CD4-positive, alpha-beta T cell treated with Interleukin-6 for 4 hours (primary cell): ENCODE measurements around the gene FAM53B.
A peak's percentile ranks its signal among the peaks of the same experiment; 100 is the strongest.

Experiments
- DNase-seq: peaks from one replicate; pipeline ENCODE4 v3.0.0-alpha.2; 2020; ENCODE audit warnings: mixed read lengths

Gene FAM53B

DNA sequence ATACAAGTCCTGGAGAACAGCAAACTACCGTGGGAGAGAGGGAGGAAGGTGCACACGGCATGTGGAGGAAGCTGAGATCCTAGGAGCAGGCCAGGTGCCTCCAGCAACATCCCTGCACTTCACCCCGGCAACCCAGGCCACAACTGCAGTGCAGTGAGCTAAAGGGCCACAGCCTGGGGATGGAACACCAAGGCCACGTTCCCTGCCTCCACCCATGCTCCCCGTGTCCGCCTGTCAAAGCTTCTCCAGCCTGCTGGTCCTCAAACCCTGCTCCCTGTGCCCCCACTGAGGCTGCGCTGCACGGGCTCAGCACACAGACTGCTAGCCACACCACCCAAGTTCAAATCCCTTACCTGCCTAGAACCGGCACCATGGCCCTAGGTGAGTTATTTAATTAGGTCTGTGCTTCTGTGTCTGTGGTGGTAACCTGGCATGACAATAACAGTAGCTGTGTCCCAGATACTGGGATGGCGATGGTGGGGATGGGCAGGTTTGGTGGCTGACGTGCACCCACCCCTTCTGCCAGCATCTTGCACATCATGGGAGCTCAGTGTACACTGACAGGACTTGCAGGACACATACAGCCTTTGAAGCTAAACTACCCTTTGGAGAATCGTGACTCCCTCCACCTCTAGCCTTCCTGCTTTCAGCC, 85.5 kb downstream of the FAM53B start:
- DNase-seq: no peak

DNA sequence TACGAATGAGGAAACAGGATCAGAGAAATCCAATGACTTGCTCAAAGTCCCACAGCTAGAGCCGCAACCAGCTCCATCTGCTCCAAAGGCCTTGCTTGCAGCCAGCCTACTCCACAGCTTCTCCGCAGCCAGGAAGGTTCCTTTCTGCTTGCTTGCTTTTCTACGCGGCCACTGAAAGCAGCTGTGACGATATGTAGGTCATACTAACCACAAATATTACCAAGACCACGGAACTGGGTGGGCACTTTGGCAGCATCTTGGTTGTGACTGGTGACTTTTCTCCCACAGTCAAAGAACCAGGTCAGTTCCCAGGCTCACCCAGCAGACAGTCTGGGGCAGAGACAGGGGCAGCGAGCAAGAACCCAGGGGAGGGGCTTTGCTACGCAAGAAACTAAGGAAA, 86.4 kb downstream of the FAM53B start:
- peak; percentile 61 for DNase-seq

DNA sequence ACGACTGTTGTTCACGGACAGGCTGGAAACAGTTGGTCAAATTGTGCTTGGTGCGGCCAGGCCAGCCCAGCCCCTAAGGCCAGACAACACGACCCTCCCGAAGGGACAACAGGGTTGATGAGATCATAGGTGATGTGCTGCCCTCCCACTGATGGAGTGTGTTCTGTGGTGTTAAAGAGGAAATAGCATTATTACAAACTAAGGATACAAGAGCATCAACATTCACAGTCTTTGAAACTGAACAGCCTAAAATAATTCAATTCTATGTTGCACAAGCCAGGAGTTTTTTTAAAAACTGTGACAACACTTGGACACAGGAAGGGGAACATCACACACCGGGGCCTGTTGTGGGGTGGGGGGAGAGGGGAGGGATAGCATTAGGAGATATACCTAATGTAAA, 87.6 kb downstream of the FAM53B start:
- no peak for DNase-seq

DNA sequence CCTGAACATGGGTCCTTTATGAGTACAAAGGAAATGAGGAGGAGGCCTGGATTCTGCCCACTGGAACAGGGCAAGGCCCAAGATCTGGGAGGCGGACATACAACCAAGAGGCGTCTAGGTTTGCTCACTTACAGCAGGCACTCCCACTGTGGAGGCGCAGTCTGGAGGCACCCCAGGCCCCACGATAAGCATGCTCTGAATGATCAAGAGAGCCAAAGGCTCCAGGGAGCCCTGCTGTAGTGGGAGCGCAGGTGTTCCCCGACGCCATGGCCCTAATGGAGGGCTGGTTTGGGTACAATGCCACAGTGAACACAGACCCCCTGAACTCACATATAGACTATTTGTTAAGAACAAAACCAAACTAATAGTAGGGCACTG, 88.1 kb downstream of the FAM53B start:
- no peak for DNase-seq

DNA sequence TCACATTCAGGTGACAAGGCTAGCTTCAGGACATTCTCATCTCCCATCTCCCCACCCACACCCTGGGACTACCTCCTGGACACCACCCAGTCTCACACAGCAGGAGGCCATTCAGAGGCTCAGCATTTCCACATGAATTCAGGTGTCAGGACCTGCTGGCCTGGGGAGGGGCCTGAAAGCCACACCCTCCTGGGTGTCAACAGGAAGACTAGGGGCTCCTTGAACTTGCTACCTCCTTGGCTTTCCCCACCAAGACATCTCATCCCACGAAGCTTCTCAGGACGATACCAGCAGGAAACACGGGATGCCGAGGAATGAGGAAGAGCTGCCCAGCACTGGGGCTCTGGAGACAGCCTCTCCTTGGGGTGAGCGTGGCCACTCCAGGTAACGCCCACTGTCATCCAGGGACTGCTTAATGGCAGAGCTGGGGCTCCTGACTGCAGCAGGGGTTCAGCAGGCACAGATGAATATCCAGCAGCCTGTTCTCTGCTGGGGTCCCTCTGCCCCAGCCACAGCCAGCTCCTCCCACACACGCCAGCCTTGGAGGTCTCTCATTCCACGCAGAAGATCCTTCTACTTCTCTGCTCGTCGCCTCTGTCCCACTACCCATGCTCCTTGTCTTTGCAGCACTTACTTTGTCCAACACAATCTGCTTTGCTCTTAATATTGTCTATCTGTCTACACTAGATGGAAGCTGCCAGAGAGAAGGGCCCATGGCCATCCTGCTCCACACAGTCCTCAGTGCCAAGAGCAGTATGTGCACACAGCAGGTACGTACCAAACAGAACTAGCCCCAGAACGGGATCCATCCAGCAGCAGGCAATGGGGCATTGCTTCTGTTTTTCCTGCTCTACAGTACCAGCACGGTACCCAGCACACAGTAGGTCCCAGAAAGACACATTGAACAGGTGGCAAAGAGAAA, 88.7 kb downstream of the FAM53B start:
- no peak for DNase-seq

DNA sequence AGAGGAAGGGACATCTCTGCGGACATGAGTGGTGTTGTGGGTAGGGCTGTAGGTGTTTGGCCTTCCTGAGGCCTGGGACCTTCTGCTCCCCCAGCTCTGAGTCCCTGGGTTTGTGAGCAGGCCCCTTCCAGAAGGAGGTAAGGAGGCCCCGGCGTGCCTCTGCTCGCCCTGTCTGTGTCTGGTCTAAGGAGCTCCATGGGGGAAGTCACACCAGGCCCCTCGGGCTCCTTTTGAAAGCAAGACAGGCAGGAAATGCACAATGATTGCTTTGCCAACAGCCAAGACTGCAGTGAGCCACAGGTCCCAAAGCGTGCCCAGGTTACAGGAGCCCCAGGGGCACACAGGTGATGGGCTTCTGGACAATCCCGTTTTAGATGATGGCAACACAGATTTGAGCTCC, 89.5 kb downstream of the FAM53B start:
- peak; percentile 49 for DNase-seq

DNA sequence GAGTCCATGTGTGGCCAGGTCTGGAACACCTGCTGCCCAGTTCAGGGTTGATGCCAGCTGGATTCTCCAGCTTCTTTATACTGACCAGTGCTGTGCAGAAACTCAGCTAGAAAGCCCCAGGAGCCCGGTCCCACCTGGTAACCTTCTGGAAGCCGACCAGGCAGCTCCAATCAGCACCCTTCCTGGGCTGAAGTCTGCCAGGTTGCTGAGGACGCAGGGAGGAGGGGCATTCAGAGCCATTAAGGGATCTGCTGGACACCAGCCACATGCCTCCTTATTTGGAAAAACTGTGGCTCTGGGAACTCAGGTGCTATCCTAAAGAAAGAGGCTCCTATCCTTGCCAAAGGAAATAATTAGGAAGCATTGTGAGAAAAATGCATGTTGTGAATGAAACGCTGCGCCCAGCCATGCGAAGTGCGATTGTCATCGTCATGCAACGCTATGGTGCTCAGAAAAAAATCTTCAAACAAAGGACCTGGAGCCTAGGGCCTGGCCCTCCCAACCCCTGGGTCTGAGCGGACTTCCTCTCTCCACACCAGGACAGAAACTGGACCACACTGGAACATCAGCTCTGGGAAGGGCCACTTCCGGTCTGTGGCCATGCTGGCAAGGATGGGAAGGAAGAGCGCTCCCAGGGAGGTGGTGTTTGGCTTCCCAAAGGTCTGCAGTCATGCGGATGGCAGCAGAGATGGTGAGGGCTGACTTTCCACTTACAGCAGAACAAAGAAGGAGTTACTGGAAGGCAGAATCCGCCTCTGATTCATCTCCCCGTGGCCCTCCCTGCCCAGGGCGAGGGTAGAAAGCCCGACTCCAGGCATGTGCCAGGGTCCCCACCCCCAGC, 90.1 kb downstream of the FAM53B start:
- DNase-seq: no peak

DNA sequence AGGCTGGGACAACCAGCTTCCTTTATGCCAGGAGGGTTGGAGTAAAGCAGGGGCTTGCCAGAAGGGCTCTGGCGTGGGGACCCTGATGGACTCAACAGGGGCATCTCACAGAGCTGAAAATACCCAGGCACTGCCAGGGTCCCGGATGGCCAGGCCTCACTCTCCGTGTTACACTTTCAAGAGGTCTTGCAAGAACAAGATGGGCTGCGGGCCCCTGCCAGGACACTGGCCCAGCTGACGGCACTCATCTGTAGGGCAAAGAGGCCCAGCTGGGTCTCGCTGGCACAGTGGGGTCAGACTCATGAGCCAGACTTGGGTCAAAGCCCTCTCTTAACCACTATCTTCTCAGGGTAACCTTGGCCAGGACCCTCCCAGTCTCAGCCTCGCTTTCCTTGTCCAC, 90.9 kb downstream of the FAM53B start:
- DNase-seq: no peak

DNA sequence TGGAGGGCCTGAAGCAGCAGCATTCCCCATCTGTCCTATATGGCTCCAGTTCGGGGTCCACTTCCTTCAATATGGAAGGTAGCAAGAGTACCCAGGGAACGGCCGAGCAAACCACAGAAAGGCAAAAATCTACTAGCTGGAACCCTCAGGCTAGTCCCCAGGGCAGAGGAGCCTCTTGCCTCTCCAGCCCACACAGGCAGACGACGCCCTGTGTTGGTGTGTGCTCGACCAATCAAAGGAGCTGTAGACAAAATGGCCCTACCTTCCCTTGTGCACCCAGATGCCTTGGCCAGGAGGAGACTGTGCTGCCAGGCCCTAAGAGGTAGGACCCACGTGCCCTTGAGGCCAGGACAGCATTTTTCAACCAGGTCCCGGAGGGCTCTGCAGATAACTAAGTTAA, 91.5 kb downstream of the FAM53B start:
- no peak for DNase-seq

DNA sequence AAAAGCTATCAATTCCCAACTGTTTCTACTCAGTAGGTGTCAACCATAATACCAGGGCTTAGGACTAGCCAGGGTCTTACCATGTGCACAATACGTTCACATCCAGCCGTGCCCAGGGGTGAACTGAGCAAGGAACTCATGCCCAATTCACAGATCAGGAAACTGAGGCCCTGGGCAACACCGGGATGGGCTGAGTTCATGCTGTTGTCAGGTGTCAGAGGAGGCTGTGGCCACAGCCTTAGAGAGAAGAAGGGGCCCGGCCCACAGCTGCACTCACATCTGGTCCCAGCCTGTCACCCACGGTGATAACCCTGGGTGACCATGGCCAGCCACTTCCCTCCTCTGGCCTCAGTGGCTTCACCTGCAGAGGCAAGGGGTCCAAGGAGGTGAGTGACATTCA, 92.0 kb downstream of the FAM53B start:
- DNase-seq: no peak

DNA sequence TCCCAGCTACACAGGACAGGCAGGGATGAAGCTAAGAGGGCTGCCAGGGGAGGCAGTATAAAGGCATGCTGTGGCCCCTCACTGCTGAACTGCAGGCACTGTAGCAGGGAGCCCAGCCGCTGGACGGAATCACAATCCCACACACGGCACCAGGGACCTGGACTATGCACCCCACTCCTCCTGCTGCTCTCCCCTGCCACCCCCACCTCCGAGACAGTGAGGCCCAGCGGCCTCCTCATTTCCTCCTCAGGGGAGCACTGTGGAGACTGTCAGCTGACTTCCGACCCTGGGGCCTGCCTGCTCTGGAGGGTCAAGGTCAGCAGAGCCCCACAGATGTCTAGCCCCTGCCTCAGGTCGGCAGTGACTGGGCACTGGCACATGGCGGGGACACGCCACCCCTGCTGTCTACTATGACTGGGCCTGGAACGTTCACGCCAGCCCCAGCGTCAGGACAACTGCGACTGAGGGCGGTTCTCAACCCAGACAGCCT, 92.7 kb downstream of the FAM53B start:
- DNase-seq: no peak

DNA sequence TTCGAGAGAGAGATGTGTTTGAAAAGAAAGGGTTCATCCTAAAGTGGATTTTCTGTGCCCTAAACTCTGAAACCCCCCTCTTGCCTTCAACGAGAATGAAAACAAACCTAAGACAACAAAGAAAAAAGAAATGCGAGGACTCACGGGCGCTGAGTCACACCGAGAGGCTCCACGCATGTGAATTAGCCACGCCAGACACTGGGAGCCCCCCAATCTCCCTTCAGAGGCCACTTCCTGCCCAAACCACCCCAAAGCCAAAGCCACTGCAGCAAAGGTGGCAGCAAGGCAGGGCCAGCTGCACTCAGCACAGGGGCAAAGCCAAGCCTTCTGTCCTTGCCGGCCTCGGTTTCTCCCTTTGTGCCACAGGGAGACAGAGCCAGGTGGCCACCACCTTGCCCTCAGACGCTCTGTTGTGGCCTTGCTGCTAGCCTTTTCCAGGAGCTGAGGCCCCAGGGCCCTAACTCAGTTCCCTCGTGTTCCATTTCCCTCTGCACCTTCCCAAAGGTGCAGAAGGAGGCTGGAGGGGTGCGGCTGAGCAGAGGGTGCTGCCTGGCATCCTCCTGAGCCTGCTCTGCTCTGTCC, 93.3 kb downstream of the FAM53B start:
- peak; percentile 81 for DNase-seq

DNA sequence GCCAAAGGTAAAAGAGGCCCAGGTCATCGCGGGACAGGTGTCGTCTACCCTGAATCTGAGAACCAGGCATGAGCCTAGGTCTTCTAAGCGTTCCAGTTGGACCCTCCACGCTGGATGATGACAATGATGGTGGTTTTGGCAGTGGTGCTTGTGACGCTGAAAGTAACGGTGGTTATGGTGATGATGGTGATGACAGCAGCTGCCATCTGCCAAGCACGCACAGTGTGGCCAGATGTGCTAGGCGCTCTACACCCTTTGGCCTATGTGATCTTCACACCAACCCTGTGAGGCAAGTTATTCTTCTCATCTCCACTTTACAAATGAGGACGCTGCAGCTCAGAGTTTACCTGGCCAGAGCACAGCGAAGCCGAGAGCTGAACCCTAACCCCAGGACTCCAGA, 93.9 kb downstream of the FAM53B start:
- DNase-seq: no peak

DNA sequence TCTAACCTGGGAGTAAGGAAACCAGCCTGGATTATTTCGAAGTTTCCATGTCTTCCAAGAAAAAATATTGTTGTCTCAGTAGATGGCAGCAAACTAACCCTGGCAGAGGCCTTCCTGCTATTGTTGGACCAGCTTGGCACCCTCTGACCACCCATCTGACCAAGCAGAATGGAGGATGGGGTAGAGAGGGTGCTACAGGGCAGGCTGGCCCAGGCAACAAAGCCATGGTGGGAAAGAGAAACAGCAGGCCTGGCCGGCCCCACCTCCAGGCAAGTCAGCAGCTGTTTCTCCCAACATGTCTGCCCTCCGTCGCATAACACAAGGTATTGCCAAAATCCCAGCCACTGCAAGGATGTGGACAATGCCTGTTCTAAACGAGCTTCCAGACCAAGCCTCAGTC, 95.0 kb downstream of the FAM53B start:
- no peak for DNase-seq

DNA sequence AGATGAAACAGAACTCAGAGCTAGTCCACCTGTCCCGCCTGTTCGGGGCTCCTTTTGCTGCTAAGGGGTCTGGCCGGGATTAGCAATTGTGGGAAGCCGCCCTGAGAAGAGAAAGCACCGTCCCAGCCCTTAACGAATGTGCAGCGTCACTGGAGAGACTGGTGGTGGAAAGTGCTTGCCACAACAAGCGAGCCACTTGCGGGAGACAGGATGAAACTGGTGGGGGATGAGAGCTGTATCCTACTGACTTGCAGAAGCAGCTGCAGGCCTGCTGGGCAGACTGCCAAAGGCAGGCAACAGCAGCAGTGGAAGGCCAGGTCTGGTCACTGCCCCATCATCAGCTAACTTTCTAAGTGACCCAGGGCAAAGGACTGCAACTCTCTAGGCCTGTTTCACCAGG, 95.4 kb downstream of the FAM53B start:
- DNase-seq: peak; percentile 70

DNA sequence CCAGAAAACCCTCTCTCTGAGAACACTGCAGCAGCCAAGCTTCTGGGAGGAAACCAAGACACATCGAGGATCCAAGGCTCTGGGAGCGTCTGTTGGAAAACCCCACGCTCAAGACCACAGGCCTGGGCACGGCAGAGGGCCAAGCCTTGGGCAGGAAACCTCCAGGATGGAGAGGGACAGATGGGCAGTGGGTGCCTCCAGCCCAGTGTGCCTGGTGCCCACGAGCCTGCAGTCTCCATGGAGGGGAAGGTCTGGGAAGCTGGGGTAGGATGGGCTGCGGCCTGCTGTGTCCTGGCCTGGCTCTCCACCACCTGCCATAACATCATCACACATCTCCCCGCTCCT, 96.1 kb downstream of the FAM53B start:
- no peak for DNase-seq

DNA sequence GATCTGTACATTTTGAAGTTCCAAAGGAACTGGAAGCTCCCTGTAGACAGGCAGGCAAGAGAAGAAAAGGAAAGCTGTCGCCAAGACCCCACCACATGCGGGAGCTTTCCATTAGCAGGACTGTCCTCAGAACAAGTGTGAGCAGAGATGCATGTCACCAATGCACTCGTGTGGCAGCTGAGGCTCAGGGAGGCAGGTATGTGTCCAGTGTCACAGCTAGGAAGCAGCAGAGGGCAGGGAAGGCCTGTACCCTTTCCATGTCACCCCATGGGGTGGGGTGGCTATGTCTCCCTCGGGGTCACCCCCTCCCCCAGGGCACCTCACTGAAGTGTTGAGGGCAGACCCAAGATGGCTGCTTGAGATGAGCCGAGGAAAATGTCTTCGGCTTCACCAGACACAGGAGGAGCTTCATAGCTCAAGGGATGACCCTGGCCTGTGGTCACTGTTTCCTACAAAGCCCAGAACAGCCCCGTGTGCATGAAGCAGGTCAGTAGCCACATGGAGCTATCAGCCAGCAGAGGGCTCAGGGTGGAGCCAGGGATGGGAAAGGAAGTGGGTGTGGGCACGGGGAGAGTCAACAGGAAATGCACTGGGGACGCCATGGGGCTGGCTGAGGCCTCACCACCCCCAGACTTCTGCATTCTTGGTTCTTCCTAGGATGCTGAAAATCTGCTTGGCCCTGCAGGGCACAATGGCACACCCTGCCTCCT, 96.6 kb downstream of the FAM53B start:
- peak; percentile 85 for DNase-seq

DNA sequence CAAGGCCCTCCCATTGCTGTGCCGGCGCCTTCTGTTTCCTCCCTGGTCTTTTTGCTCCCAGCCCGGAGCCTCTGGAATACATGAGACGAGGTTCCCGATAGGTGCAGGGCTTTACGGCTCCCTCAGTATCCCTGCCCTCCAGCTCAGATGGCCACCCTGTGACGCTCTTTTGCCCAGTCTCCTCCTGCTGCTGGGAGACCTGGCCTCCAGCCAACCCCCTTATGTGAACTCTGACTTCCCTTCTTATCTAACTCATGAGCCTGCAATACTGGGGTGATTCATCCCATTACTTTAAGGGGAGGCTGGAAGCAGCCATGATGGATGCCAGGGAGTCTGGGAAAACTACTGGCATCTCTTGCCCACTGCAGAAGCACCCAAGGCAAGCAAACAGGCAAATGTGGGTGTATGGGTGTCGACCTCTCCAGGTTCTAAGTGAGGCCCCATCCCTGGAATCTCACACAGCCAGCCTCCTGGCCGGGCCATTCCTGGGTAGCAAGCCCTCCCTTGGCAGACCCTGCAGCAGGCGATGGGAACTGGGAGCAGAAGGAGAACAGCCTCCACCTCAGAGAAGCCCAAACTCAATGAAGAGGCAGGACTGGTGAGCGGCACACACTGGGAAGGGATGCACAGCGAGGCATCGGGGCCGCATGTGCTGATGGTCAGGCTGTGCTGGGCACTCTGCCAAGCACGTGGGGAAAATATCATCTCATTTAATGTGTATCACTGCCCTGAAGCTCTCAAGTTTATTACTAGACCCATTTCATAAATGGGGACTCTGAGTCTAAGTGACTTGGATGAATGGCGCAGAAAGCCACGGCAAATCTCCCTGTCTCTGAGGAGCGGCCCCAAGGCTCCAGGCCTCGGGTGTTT, 97.5 kb downstream of the FAM53B start:
- DNase-seq: no peak

DNA sequence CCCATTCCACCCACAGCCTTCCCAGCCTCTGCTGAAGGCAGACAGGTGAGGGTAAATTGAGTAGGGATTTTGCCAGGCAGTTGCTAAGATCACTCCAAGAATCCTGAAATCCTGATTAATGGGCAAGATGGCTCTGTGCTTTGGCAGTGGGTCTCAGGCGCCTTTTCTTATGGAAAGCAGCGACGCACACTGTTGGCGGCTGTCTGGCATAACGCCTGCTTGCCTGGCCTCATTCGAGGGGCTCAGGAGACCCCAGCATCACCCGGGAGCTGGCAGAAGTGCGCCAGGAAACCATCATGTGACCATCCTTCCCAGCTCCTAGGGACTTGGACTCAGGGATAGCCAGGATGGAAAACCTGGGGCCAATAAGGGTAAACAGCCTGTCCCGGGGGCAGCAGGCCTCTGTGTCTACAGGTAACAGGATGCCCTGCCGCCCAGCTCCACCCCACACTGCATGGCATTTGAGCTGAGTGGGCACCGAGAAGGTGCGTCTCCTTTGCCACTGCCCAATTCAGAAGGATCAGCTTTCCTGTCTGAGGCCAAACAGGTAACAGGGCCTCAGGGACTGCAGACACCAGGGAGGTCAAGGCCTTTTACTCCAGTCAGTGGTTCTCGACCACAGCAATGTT, 98.6 kb downstream of the FAM53B start:
- no peak for DNase-seq

DNA sequence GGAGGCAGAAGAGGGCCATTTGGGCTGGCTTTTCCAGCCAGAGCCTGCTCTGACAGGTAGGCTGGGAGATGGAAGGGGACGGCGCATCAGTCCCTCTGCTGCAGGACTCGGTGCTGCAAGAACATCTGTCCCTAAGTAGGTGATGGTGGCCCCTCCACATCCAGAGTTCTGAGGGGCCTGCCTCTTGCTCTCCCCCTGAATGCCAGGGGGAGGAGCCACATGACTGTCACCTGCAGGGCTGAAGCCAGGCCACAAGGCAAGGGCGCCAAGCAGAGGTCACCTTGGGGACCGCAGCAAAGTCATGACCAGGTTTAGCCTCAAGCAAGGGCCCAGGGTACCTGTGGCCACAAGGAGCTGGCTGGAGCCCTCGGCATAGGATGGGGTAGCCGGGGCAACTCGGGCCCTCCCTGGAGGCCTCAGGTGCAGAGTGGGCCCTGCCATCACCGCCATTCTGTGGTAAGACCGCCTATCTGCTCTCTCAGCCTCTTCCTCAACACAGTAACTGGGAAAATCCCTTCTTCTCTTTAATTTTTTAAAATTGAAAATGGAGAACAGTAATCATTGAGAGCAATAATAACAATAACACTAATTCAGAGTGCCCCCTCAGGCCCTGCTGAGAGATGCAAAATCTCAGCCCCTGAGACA, 99.3 kb downstream of the FAM53B start:
- no peak for DNase-seq
